ENCODE data around the gene SEMA4D.

GRCh38 chr9:89441655-89441970 lies 56.3 kb downstream of the SEMA4D start:
- TF ChIP-seq, protein P1, sequence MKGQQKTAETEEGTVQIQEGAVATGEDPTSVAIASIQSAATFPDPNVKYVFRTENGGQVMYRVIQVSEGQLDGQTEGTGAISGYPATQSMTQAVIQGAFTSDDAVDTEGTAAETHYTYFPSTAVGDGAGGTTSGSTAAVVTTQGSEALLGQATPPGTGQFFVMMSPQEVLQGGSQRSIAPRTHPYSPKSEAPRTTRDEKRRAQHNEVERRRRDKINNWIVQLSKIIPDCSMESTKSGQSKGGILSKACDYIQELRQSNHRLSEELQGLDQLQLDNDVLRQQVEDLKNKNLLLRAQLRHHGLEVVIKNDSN (IDR thresholded peaks at IDR 0.05), result no peak
- no peak for TF ChIP-seq NFIC (IDR thresholded peaks at IDR 0.05)
- TF ChIP-seq TEAD4 (IDR thresholded peaks at IDR 0.05), result no peak
- no peak for TF ChIP-seq FOXM1 (IDR thresholded peaks at IDR 0.05; ENCODE audit: borderline replicate concordance, low read depth)
- no peak for TF ChIP-seq EP300 (IDR thresholded peaks at IDR 0.05; ENCODE audit: borderline replicate concordance)
- no peak for TF ChIP-seq YY1 (IDR thresholded peaks at IDR 0.05; ENCODE audit: low read depth)
- no peak for TF ChIP-seq RAD21 (IDR thresholded peaks at IDR 0.05; ENCODE audit: low read depth)
- no peak for TF ChIP-seq EGR1 (IDR thresholded peaks at IDR 0.05)

All from Ishikawa (cell line).